Measurements from ENCODE around the gene ANKRD36. TPM values are rescaled to one million over a fixed set of nuclear protein-coding genes. Genes with fewer than 3 reads are reported as not detected.
"Not testable (repeated sequence)": the region's sequence is repeated elsewhere in the genome, so short reads cannot be mapped to it uniquely, and the experiment has no call there.

The ANKRD36 gene
- total and polyA plus RNA-seq, 10 of the 15 experiments (the other 5 are each of a cell fraction or from before 2014, with no cell fraction given): 8.1 to 19.5 (median 13.0) TPM

DNA sequence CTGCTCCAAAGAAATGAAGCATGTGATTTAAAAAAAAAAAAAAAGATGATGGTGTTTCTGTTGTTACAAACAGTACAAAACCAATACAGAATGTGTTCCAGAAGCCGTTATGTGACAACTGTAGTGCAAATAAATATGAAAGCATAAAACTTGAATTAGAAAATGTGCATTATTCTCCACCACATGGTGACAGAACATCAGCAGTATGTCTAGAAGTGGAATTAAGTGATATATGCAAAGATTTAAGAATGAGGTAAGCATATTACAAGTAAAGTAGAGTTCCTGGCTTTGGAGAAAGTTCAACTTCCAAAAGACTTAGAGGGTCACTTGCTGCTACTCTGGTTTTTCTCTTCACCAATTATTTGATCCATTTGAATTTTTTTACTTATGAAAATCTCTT, 120.0 kb downstream of the ANKRD36 start:
- H3K4me3 ChIP-seq; BruUV-seq (replicated peaks); H3K27ac ChIP-seq (ENCODE audit: control insufficient read depth, insufficient read depth); DNase-seq (ENCODE audit: low read depth, low spot score); SMC1A ChIA-PET (ENCODE audit: uncharacterized antibody, unreplicated experiment); H3K79me2 ChIP-seq (ENCODE audit: control insufficient read depth, insufficient read depth, low read length); intact Hi-C loops (cut with micrococcal nuclease; ENCODE audit: unreplicated experiment); H3K9ac ChIP-seq (ENCODE audit: control insufficient read depth, insufficient read depth, low read length); H4K20me1 ChIP-seq (ENCODE audit: control insufficient read depth, insufficient read depth); H3K4me2 ChIP-seq (ENCODE audit: control insufficient read depth, insufficient read depth); H3K27me3 ChIP-seq (replicated peaks in 1 of 2; ENCODE audit: control insufficient read depth in 2 of 2, insufficient read depth in 2 of 2, low read length in 1 of 2); FAIRE-seq; CTCF ChIA-PET; ATAC-seq; RAD21 ChIA-PET (ENCODE audit: unreplicated experiment); H3K9me3 ChIP-seq (replicated peaks; ENCODE audit: control insufficient read depth, insufficient read depth, low read length); in situ Hi-C loops (cut with MboI); POLR2A ChIA-PET; H2AFZ ChIP-seq (ENCODE audit: control insufficient read depth, low read depth, low read length); H3K4me1 ChIP-seq (ENCODE audit: control insufficient read depth, insufficient read depth, low read length); H3K36me3 ChIP-seq (ENCODE audit: control insufficient read depth in 2 of 2, insufficient read depth in 2 of 2, low read length in 1 of 2): not testable (repeated sequence)
- 100% methylated on average over 1 of the region's 1 CpG for WGBS (ENCODE audit: insufficient coverage, insufficient replicate concordance, low lambda C conversion rate, missing lambda C conversion rate)

DNA sequence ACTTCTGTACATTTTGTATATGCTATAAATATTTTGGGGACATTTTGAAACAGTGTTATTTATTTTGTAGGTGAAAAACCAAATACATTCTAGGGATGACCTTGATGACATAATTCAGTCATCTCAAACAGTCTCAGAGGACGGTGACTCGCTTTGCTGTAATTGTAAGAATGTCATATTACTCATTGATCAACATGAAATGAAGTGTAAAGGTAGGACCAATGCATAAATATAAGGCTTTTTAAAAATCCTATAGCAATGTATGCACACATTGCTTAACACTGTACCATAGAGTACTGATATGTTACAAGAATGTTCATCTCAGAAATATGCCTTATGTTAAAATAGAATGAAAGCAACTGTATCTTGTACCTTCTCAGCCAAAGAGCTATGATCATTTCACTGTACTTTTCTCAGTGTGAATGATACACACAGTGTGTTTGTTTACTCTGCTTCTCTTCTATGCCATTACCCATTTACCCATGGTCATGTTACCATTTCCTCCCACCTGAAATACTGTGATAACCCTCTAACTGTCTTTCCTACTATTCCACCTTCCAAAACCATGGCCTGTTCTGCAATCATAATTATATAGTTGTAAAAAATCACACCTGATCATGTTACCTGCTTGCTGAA, 120.8 kb downstream of the ANKRD36 start:
- H4K20me1 ChIP-seq (ENCODE audit: control insufficient read depth, insufficient read depth); intact Hi-C loops (cut with micrococcal nuclease; ENCODE audit: unreplicated experiment); BruUV-seq (replicated peaks); H3K27me3 ChIP-seq (replicated peaks in 1 of 2; ENCODE audit: control insufficient read depth in 2 of 2, insufficient read depth in 2 of 2, low read length in 1 of 2); H3K4me1 ChIP-seq (ENCODE audit: control insufficient read depth, insufficient read depth, low read length); CTCF ChIA-PET; H3K36me3 ChIP-seq (ENCODE audit: control insufficient read depth in 2 of 2, insufficient read depth in 2 of 2, low read length in 1 of 2); H3K4me3 ChIP-seq; H3K27ac ChIP-seq (ENCODE audit: control insufficient read depth, insufficient read depth); H2AFZ ChIP-seq (ENCODE audit: control insufficient read depth, low read depth, low read length); H3K79me2 ChIP-seq (ENCODE audit: control insufficient read depth, insufficient read depth, low read length); DNase-seq (ENCODE audit: low read depth, low spot score); ATAC-seq; in situ Hi-C loops (cut with MboI); POLR2A ChIA-PET; H3K9ac ChIP-seq (ENCODE audit: control insufficient read depth, insufficient read depth, low read length); FAIRE-seq; SMC1A ChIA-PET (ENCODE audit: uncharacterized antibody, unreplicated experiment); H3K9me3 ChIP-seq (replicated peaks; ENCODE audit: control insufficient read depth, insufficient read depth, low read length); H3K4me2 ChIP-seq (ENCODE audit: control insufficient read depth, insufficient read depth); RAD21 ChIA-PET (ENCODE audit: unreplicated experiment): not testable (repeated sequence)
- WGBS (ENCODE audit: insufficient coverage, insufficient replicate concordance, low lambda C conversion rate, missing lambda C conversion rate): no CpG with 5 or more reads among the region's 2 CpGs

DNA sequence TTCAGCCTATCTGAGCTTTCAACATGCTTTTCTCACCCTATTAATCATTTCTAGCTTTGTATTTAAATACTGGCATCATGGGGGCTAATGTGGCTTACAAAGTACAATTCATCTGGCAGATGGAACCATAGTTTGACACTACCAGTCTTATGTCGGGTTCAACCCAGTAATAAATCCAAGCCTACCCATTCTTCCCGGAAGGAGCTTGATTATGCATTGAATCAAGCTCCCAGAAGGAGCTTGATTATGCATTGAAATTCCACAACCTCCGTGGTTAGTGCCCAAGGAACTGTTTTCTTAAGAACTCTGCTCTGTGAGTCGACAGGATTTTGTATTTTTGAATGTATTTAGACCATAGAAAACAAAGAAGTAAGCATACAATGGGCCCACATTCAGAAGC, 148.2 kb downstream of the ANKRD36 start:
- SMC1A ChIA-PET (ENCODE audit: uncharacterized antibody, unreplicated experiment); H3K79me2 ChIP-seq (ENCODE audit: control insufficient read depth, insufficient read depth, low read length); H3K27me3 ChIP-seq (replicated peaks in 1 of 2; ENCODE audit: control insufficient read depth in 2 of 2, insufficient read depth in 2 of 2, low read length in 1 of 2); DNase-seq (ENCODE audit: low read depth, low spot score); H2AFZ ChIP-seq (ENCODE audit: control insufficient read depth, low read depth, low read length); H3K4me3 ChIP-seq; intact Hi-C loops (cut with micrococcal nuclease; ENCODE audit: unreplicated experiment); ATAC-seq; H3K9me3 ChIP-seq (replicated peaks; ENCODE audit: control insufficient read depth, insufficient read depth, low read length); POLR2A ChIA-PET; H3K27ac ChIP-seq (ENCODE audit: control insufficient read depth, insufficient read depth); FAIRE-seq; in situ Hi-C loops (cut with MboI); H4K20me1 ChIP-seq (ENCODE audit: control insufficient read depth, insufficient read depth); H3K36me3 ChIP-seq (ENCODE audit: control insufficient read depth in 2 of 2, insufficient read depth in 2 of 2, low read length in 1 of 2); RAD21 ChIA-PET (ENCODE audit: unreplicated experiment); H3K9ac ChIP-seq (ENCODE audit: control insufficient read depth, insufficient read depth, low read length); H3K4me2 ChIP-seq (ENCODE audit: control insufficient read depth, insufficient read depth); H3K4me1 ChIP-seq (ENCODE audit: control insufficient read depth, insufficient read depth, low read length); BruUV-seq (replicated peaks); CTCF ChIA-PET: not testable (repeated sequence)
- 86% methylated on average over 4 of the region's 4 CpGs for WGBS (ENCODE audit: insufficient coverage, insufficient replicate concordance, low lambda C conversion rate, missing lambda C conversion rate)

DNA sequence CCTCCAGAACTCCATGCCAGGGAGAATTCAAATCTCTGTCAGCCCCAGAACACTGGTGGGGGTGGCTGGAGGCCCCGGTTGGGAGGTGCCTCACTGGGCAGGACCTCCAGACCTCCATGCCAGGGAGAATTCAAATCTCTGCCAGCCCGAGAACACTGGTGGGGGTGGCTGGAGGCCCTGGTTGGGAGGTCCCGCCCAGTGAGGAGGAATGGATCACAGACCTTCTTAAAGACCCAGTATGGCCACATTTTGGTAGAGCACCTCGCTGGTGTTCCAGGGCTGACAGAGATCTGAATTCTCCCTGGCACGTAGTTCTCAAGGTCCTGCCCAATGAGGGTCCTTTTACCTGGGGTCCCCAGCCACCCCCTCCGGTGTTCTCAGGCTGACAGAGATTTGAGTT, 153.5 kb downstream of the ANKRD36 start:
- FAIRE-seq; POLR2A ChIA-PET; RAD21 ChIA-PET (ENCODE audit: unreplicated experiment); H3K36me3 ChIP-seq (ENCODE audit: control insufficient read depth in 2 of 2, insufficient read depth in 2 of 2, low read length in 1 of 2); H3K79me2 ChIP-seq (ENCODE audit: control insufficient read depth, insufficient read depth, low read length); ATAC-seq; H3K27me3 ChIP-seq (replicated peaks in 1 of 2; ENCODE audit: control insufficient read depth in 2 of 2, insufficient read depth in 2 of 2, low read length in 1 of 2); H4K20me1 ChIP-seq (ENCODE audit: control insufficient read depth, insufficient read depth); DNase-seq (ENCODE audit: low read depth, low spot score); SMC1A ChIA-PET (ENCODE audit: uncharacterized antibody, unreplicated experiment); H3K4me3 ChIP-seq; intact Hi-C loops (cut with micrococcal nuclease; ENCODE audit: unreplicated experiment); H3K4me2 ChIP-seq (ENCODE audit: control insufficient read depth, insufficient read depth); H3K9ac ChIP-seq (ENCODE audit: control insufficient read depth, insufficient read depth, low read length); in situ Hi-C loops (cut with MboI); H2AFZ ChIP-seq (ENCODE audit: control insufficient read depth, low read depth, low read length); H3K4me1 ChIP-seq (ENCODE audit: control insufficient read depth, insufficient read depth, low read length); H3K27ac ChIP-seq (ENCODE audit: control insufficient read depth, insufficient read depth); H3K9me3 ChIP-seq (replicated peaks; ENCODE audit: control insufficient read depth, insufficient read depth, low read length); BruUV-seq (replicated peaks); CTCF ChIA-PET: not testable (repeated sequence)
- 100% methylated on average over 2 of the region's 6 CpGs for WGBS (ENCODE audit: insufficient coverage, insufficient replicate concordance, low lambda C conversion rate, missing lambda C conversion rate)
